Measurements from ENCODE around the gene SEC22A. TPM values are rescaled to one million over a fixed set of nuclear protein-coding genes. Genes with fewer than 3 reads are reported as not detected.

The SEC22A gene
- total RNA-seq, 2 experiments from 2014 or later, result 14.3 to 18.7 TPM

GRCh38 chr3:123295901-123296250 is 94.1 kb downstream of the SEC22A start:
- CTCF ChIA-PET, result no interaction called here
- intact Hi-C loops (cut with micrococcal nuclease), result no loop called here
- Mint-ChIP-seq H3K27ac (no peak overlapping the region), H3K36me3 (ENCODE audit: low read depth) (no peaks in the 10 kb centered on the region), H3K27me3 (ENCODE audit: low read depth) (no peaks in the 10 kb centered on the region), H3K4me1 (ENCODE audit: low read depth) (no peaks in the 10 kb centered on the region), H3K9me3 (no peaks in the 10 kb centered on the region), H3K4me3 (no peak overlapping the region)
- DNase-seq, result no peak

GRCh38 chr3:123296261-123296660 is 94.5 kb downstream of the SEC22A start:
- intact Hi-C loops (cut with micrococcal nuclease), result no loop called here
- Mint-ChIP-seq H3K9me3 (no peaks in the 10 kb centered on the region), H3K4me1 (ENCODE audit: low read depth) (no peaks in the 10 kb centered on the region), H3K27ac (no peak overlapping the region), H3K36me3 (ENCODE audit: low read depth) (no peaks in the 10 kb centered on the region), H3K4me3 (no peak overlapping the region), H3K27me3 (ENCODE audit: low read depth) (no peaks in the 10 kb centered on the region)
- no peak for DNase-seq
- CTCF ChIA-PET, result no interaction called here

- CTCF ChIA-PET, result no interaction called here
- H3K27ac Mint-ChIP-seq, result no peak overlapping the region
- no peak overlapping the region for H3K4me3 Mint-ChIP-seq
- no peaks in the 10 kb centered on the region for H3K36me3 Mint-ChIP-seq (ENCODE audit: low read depth)
- intact Hi-C loops (cut with micrococcal nuclease), result no loop called here
- no peaks in the 10 kb centered on the region for H3K27me3 Mint-ChIP-seq (ENCODE audit: low read depth)
- no peak for DNase-seq
- no peaks in the 10 kb centered on the region for H3K4me1 Mint-ChIP-seq (ENCODE audit: low read depth)
- no peaks in the 10 kb centered on the region for H3K9me3 Mint-ChIP-seq
Observed at GRCh38 chr3:123296836-123297626, 95.3 kb downstream of the SEC22A start.

GRCh38 chr3:123297627-123297899 is 95.8 kb downstream of the SEC22A start:
- intact Hi-C loops (cut with micrococcal nuclease), result no loop called here
- Mint-ChIP-seq H3K4me1 (ENCODE audit: low read depth) (no peaks in the 10 kb centered on the region), H3K27ac (no peak overlapping the region), H3K4me3 (no peak overlapping the region), H3K27me3 (ENCODE audit: low read depth) (no peaks in the 10 kb centered on the region), H3K9me3 (no peaks in the 10 kb centered on the region), H3K36me3 (ENCODE audit: low read depth) (no peaks in the 10 kb centered on the region)
- DNase-seq, result peak; percentile 23
- CTCF ChIA-PET, result no interaction called here

GRCh38 chr3:123298903-123299302 is 97.2 kb downstream of the SEC22A start:
- H3K9me3 Mint-ChIP-seq, result no peaks in the 10 kb centered on the region
- H3K4me3 Mint-ChIP-seq, result no peak overlapping the region
- CTCF ChIA-PET, result no interaction called here
- intact Hi-C loops (cut with micrococcal nuclease), result no loop called here
- DNase-seq, result no peak
- no peak overlapping the region for H3K27ac Mint-ChIP-seq
- no peaks in the 10 kb centered on the region for H3K27me3 Mint-ChIP-seq (ENCODE audit: low read depth)
- no peaks in the 10 kb centered on the region for H3K4me1 Mint-ChIP-seq (ENCODE audit: low read depth)
- no peaks in the 10 kb centered on the region for H3K36me3 Mint-ChIP-seq (ENCODE audit: low read depth)

GRCh38 chr3:123299581-123299980 is 97.8 kb downstream of the SEC22A start:
- no peaks in the 10 kb centered on the region for H3K4me1 Mint-ChIP-seq (ENCODE audit: low read depth)
- H3K36me3 Mint-ChIP-seq (ENCODE audit: low read depth), result no peaks in the 10 kb centered on the region
- H3K4me3 Mint-ChIP-seq, result no peak overlapping the region
- no peak for DNase-seq
- CTCF ChIA-PET, result no interaction called here
- H3K9me3 Mint-ChIP-seq, result no peaks in the 10 kb centered on the region
- H3K27me3 Mint-ChIP-seq (ENCODE audit: low read depth), result no peaks in the 10 kb centered on the region
- no peak overlapping the region for H3K27ac Mint-ChIP-seq
- intact Hi-C loops (cut with micrococcal nuclease), result no loop called here

GRCh38 chr3:123300056-123300455 is 98.3 kb downstream of the SEC22A start:
- no peaks in the 10 kb centered on the region for H3K36me3 Mint-ChIP-seq (ENCODE audit: low read depth)
- H3K9me3 Mint-ChIP-seq, result no peaks in the 10 kb centered on the region
- H3K4me1 Mint-ChIP-seq (ENCODE audit: low read depth), result no peaks in the 10 kb centered on the region
- H3K27me3 Mint-ChIP-seq (ENCODE audit: low read depth), result no peaks in the 10 kb centered on the region
- intact Hi-C loops (cut with micrococcal nuclease), result no loop called here
- no peak for DNase-seq
- H3K27ac Mint-ChIP-seq, result no peak overlapping the region
- CTCF ChIA-PET, result no interaction called here
- no peak overlapping the region for H3K4me3 Mint-ChIP-seq

GRCh38 chr3:123300583-123300982 is 98.8 kb downstream of the SEC22A start:
- Mint-ChIP-seq H3K4me1 (ENCODE audit: low read depth) (no peaks in the 10 kb centered on the region), H3K36me3 (ENCODE audit: low read depth) (no peaks in the 10 kb centered on the region), H3K4me3 (no peak overlapping the region), H3K27me3 (ENCODE audit: low read depth) (no peaks in the 10 kb centered on the region), H3K27ac (no peak overlapping the region), H3K9me3 (no peaks in the 10 kb centered on the region)
- CTCF ChIA-PET, result no interaction called here
- DNase-seq, result no peak
- intact Hi-C loops (cut with micrococcal nuclease), result no loop called here

GRCh38 chr3:123301331-123302184 is 99.8 kb downstream of the SEC22A start:
- Mint-ChIP-seq H3K36me3 (ENCODE audit: low read depth) (no peaks in the 10 kb centered on the region), H3K27me3 (ENCODE audit: low read depth) (no peaks in the 10 kb centered on the region), H3K4me3 (no peak overlapping the region), H3K4me1 (ENCODE audit: low read depth) (no peaks in the 10 kb centered on the region), H3K9me3 (no peaks in the 10 kb centered on the region), H3K27ac (no peak overlapping the region)
- CTCF ChIA-PET, result interaction anchor here (0.6 to 1.5 kb wide), 2 partner anchors 15 to 28 kb away, joined by 3 to 5 read pairs; no protein-coding TSS in a partner anchor
- intact Hi-C loops (cut with micrococcal nuclease), result no loop called here
- DNase-seq, result no peak

- H3K4me1 Mint-ChIP-seq (ENCODE audit: low read depth), result no peaks in the 10 kb centered on the region
- CTCF ChIA-PET, result interaction anchor here (0.6 to 1.5 kb wide), 2 partner anchors 15 to 17 kb away, joined by 3 to 5 read pairs; no protein-coding TSS in a partner anchor
Observed at GRCh38 chr3:123302961-123303360, 101.2 kb downstream of the SEC22A start.

GRCh38 chr3:123303976-123304560 is 102.3 kb downstream of the SEC22A start:
- H3K27me3 Mint-ChIP-seq (ENCODE audit: low read depth), result no peaks in the 10 kb centered on the region
- H3K9me3 Mint-ChIP-seq, result no peaks in the 10 kb centered on the region
- intact Hi-C loops (cut with micrococcal nuclease), result no loop called here
- H3K4me1 Mint-ChIP-seq (ENCODE audit: low read depth), result no peaks in the 10 kb centered on the region
- H3K4me3 Mint-ChIP-seq, result no peak overlapping the region
- no peaks in the 10 kb centered on the region for H3K36me3 Mint-ChIP-seq (ENCODE audit: low read depth)
- no peak overlapping the region for H3K27ac Mint-ChIP-seq
- DNase-seq, result no peak
- CTCF ChIA-PET, result no interaction called here

More at GRCh38 chr3:123302961-123303360, 101.2 kb downstream of the SEC22A start:
- H3K36me3 Mint-ChIP-seq (ENCODE audit: low read depth), result no peaks in the 10 kb centered on the region
- no peaks in the 10 kb centered on the region for H3K27me3 Mint-ChIP-seq (ENCODE audit: low read depth)
- DNase-seq, result no peak
- no peak overlapping the region for H3K4me3 Mint-ChIP-seq
- no peaks in the 10 kb centered on the region for H3K9me3 Mint-ChIP-seq
- no peak overlapping the region for H3K27ac Mint-ChIP-seq
- intact Hi-C loops (cut with micrococcal nuclease), result no loop called here

- no peaks in the 10 kb centered on the region for H3K9me3 Mint-ChIP-seq
- intact Hi-C loops (cut with micrococcal nuclease), result no loop called here
- H3K27ac Mint-ChIP-seq, result no peak overlapping the region
- no peaks in the 10 kb centered on the region for H3K36me3 Mint-ChIP-seq (ENCODE audit: low read depth)
- no peak overlapping the region for H3K4me3 Mint-ChIP-seq
- no peaks in the 10 kb centered on the region for H3K4me1 Mint-ChIP-seq (ENCODE audit: low read depth)
- DNase-seq, result no peak
- CTCF ChIA-PET, result interaction anchor here (1.4 kb wide), 1 partner anchor 362 kb away, joined by 3 read pairs; no protein-coding TSS in a partner anchor
- no peaks in the 10 kb centered on the region for H3K27me3 Mint-ChIP-seq (ENCODE audit: low read depth)
Observed at GRCh38 chr3:123305192-123305591, 103.4 kb downstream of the SEC22A start.
